HG02642 (cell line): ENCODE measurements around the gene SCAPER.
"Not testable (repeated sequence)": the region's sequence is repeated elsewhere in the genome, so short reads cannot be mapped to it uniquely, and the experiment has no call there.

Experiments used
- ATAC-seq: cut with Tn5 transposase; IDR thresholded peaks from one replicate; pipeline ENCODE4 v1.9.1; 2021; ENCODE audit warnings: mild to moderate bottlenecking; ENCODE audit not compliant: unreplicated experiment, poor library complexity

SCAPER gene

GRCh38 chr15:76799760-76800159, 105.4 kb downstream of the SCAPER start:
- ATAC-seq, result no peak

GRCh38 chr15:76795217-76795616, 109.9 kb downstream of the SCAPER start:
- ATAC-seq, result no peak

- ATAC-seq, result no peak
Measured at GRCh38 chr15:76793162-76793561, 112.0 kb downstream of the SCAPER start.

GRCh38 chr15:76791511-76791910, 113.6 kb downstream of the SCAPER start:
- no peak for ATAC-seq

- no peak for ATAC-seq
Measured at GRCh38 chr15:76787273-76787672, 117.9 kb downstream of the SCAPER start.

- ATAC-seq, result no peak
Measured at GRCh38 chr15:76776969-76777368, 128.2 kb downstream of the SCAPER start.

GRCh38 chr15:76776480-76776879, 128.7 kb downstream of the SCAPER start:
- no peak for ATAC-seq

- no peak for ATAC-seq
Measured at GRCh38 chr15:76773234-76773633, 131.9 kb downstream of the SCAPER start.

GRCh38 chr15:76772776-76773175, 132.4 kb downstream of the SCAPER start:
- no peak for ATAC-seq

GRCh38 chr15:76764004-76764403, 141.1 kb downstream of the SCAPER start:
- no peak for ATAC-seq

GRCh38 chr15:76763554-76763953, 141.6 kb downstream of the SCAPER start:
- no peak for ATAC-seq

- ATAC-seq, result no peak
Measured at GRCh38 chr15:76756381-76756780, 148.8 kb downstream of the SCAPER start.

GRCh38 chr15:76753771-76754170, 151.4 kb downstream of the SCAPER start:
- ATAC-seq, result no peak

GRCh38 chr15:76753131-76753530, 152.0 kb downstream of the SCAPER start:
- ATAC-seq, result no peak

- ATAC-seq, result no peak
Measured at GRCh38 chr15:76752549-76752948, 152.6 kb downstream of the SCAPER start.

GRCh38 chr15:76737573-76737972, 167.6 kb downstream of the SCAPER start:
- no peak for ATAC-seq

GRCh38 chr15:76732321-76732720, 172.8 kb downstream of the SCAPER start:
- not testable (repeated sequence) for ATAC-seq

GRCh38 chr15:76730262-76730661, 174.9 kb downstream of the SCAPER start:
- no peak for ATAC-seq

- ATAC-seq, result no peak
Measured at GRCh38 chr15:76718863-76719262, 186.3 kb downstream of the SCAPER start.

- no peak for ATAC-seq
Measured at GRCh38 chr15:76714950-76715349, 190.2 kb downstream of the SCAPER start.

GRCh38 chr15:76711351-76711827, 193.8 kb downstream of the SCAPER start:
- ATAC-seq, result no peak

GRCh38 chr15:76704032-76704431, 201.1 kb downstream of the SCAPER start:
- ATAC-seq, result not testable (repeated sequence)

GRCh38 chr15:76696840-76697239, 208.3 kb downstream of the SCAPER start:
- no peak for ATAC-seq
